ENCODE measurements around the gene NT5DC3.

The NT5DC3 gene

GRCh38 chr12:103762473-103762872 is 78.6 kb downstream of the NT5DC3 start:
- CTCF ChIA-PET, result no interaction called here
- H3K4me1 Mint-ChIP-seq, result no peaks in the 10 kb centered on the region
- no peaks in the 10 kb centered on the region for H3K27me3 Mint-ChIP-seq
- no peak overlapping the region for H3K27ac Mint-ChIP-seq
- H3K36me3 Mint-ChIP-seq, result no peaks in the 10 kb centered on the region
- no peak for DNase-seq
- no peaks in the 10 kb centered on the region for H3K9me3 Mint-ChIP-seq
- no peak overlapping the region for H3K4me3 Mint-ChIP-seq

GRCh38 chr12:103758310-103759089 is 82.5 kb downstream of the NT5DC3 start:
- no peak for DNase-seq
- Mint-ChIP-seq H3K9me3 (no peaks in the 10 kb centered on the region), H3K27me3 (no peaks in the 10 kb centered on the region), H3K4me1 (no peaks in the 10 kb centered on the region), H3K36me3 (no peaks in the 10 kb centered on the region), H3K27ac (no peak overlapping the region), H3K4me3 (no peak overlapping the region)
- CTCF ChIA-PET, result no interaction called here

GRCh38 chr12:103757248-103757647 is 83.8 kb downstream of the NT5DC3 start:
- H3K36me3 Mint-ChIP-seq, result no peaks in the 10 kb centered on the region
- no peaks in the 10 kb centered on the region for H3K9me3 Mint-ChIP-seq
- peaks cover 4% of the 10 kb centered on the region for H3K27me3 Mint-ChIP-seq
- H3K4me3 Mint-ChIP-seq, result no peak overlapping the region
- H3K4me1 Mint-ChIP-seq, result no peaks in the 10 kb centered on the region
- DNase-seq, result no peak
- H3K27ac Mint-ChIP-seq, result no peak overlapping the region
- CTCF ChIA-PET, result no interaction called here

- H3K27me3 Mint-ChIP-seq, result peaks cover 4% of the 10 kb centered on the region
- H3K9me3 Mint-ChIP-seq, result no peaks in the 10 kb centered on the region
- H3K36me3 Mint-ChIP-seq, result no peaks in the 10 kb centered on the region
- H3K27ac Mint-ChIP-seq, result no peak overlapping the region
- no peak overlapping the region for H3K4me3 Mint-ChIP-seq
- CTCF ChIA-PET, result no interaction called here
- no peak for DNase-seq
- H3K4me1 Mint-ChIP-seq, result no peaks in the 10 kb centered on the region
These were observed 84.6 kb downstream of the NT5DC3 start for GRCh38 chr12:103756443-103756842.

GRCh38 chr12:103755425-103755824 is 85.6 kb downstream of the NT5DC3 start:
- H3K4me3 Mint-ChIP-seq, result no peak overlapping the region
- H3K27ac Mint-ChIP-seq, result no peak overlapping the region
- H3K4me1 Mint-ChIP-seq, result no peaks in the 10 kb centered on the region
- peaks cover 10% of the 10 kb centered on the region for H3K27me3 Mint-ChIP-seq
- no peaks in the 10 kb centered on the region for H3K9me3 Mint-ChIP-seq
- no peak for DNase-seq
- CTCF ChIA-PET, result no interaction called here
- no peaks in the 10 kb centered on the region for H3K36me3 Mint-ChIP-seq

GRCh38 chr12:103751600-103751999 is 89.4 kb downstream of the NT5DC3 start:
- peaks cover 10% of the 10 kb centered on the region for H3K27me3 Mint-ChIP-seq
- CTCF ChIA-PET, result no interaction called here
- no peak for DNase-seq

GRCh38 chr12:103751171-103751570 is 89.9 kb downstream of the NT5DC3 start:
- no peaks in the 10 kb centered on the region for H3K4me1 Mint-ChIP-seq
- DNase-seq, result no peak
- CTCF ChIA-PET, result no interaction called here
- no peak overlapping the region for H3K4me3 Mint-ChIP-seq
- H3K27me3 Mint-ChIP-seq, result peaks cover 10% of the 10 kb centered on the region
- H3K36me3 Mint-ChIP-seq, result no peaks in the 10 kb centered on the region
- H3K9me3 Mint-ChIP-seq, result no peaks in the 10 kb centered on the region
- H3K27ac Mint-ChIP-seq, result no peak overlapping the region

More at GRCh38 chr12:103751600-103751999, 89.4 kb downstream of the NT5DC3 start:
- no peaks in the 10 kb centered on the region for H3K4me1 Mint-ChIP-seq
- H3K9me3 Mint-ChIP-seq, result no peaks in the 10 kb centered on the region
- H3K36me3 Mint-ChIP-seq, result no peaks in the 10 kb centered on the region
- H3K27ac Mint-ChIP-seq, result no peak overlapping the region
- H3K4me3 Mint-ChIP-seq, result no peak overlapping the region

- CTCF ChIA-PET, result no interaction called here
- H3K4me3 Mint-ChIP-seq, result no peak overlapping the region
- DNase-seq, result no peak
- peaks cover 10% of the 10 kb centered on the region for H3K27me3 Mint-ChIP-seq
- no peaks in the 10 kb centered on the region for H3K9me3 Mint-ChIP-seq
- no peak overlapping the region for H3K27ac Mint-ChIP-seq
- no peaks in the 10 kb centered on the region for H3K4me1 Mint-ChIP-seq
- H3K36me3 Mint-ChIP-seq, result no peaks in the 10 kb centered on the region
These were observed 92.2 kb downstream of the NT5DC3 start for GRCh38 chr12:103748875-103749274.

GRCh38 chr12:103748002-103748401 is 93.0 kb downstream of the NT5DC3 start:
- CTCF ChIA-PET, result no interaction called here
- DNase-seq, result no peak
- peaks cover 7% of the 10 kb centered on the region for H3K27me3 Mint-ChIP-seq
- H3K9me3 Mint-ChIP-seq, result no peaks in the 10 kb centered on the region
- no peaks in the 10 kb centered on the region for H3K4me1 Mint-ChIP-seq
- H3K4me3 Mint-ChIP-seq, result no peak overlapping the region
- no peak overlapping the region for H3K27ac Mint-ChIP-seq
- no peaks in the 10 kb centered on the region for H3K36me3 Mint-ChIP-seq

GRCh38 chr12:103745962-103746361 is 95.1 kb downstream of the NT5DC3 start:
- CTCF ChIA-PET, result no interaction called here
- Mint-ChIP-seq H3K4me1 (no peaks in the 10 kb centered on the region), H3K9me3 (no peaks in the 10 kb centered on the region), H3K36me3 (no peaks in the 10 kb centered on the region), H3K27me3 (peaks cover 1% of the 10 kb centered on the region), H3K4me3 (no peak overlapping the region), H3K27ac (no peak overlapping the region)
- no peak for DNase-seq

GRCh38 chr12:103743788-103744187 is 97.2 kb downstream of the NT5DC3 start:
- CTCF ChIA-PET, result no interaction called here
- no peak overlapping the region for H3K27ac Mint-ChIP-seq
- no peaks in the 10 kb centered on the region for H3K36me3 Mint-ChIP-seq
- no peak for DNase-seq
- no peak overlapping the region for H3K4me3 Mint-ChIP-seq
- H3K9me3 Mint-ChIP-seq, result no peaks in the 10 kb centered on the region
- H3K4me1 Mint-ChIP-seq, result no peaks in the 10 kb centered on the region
- H3K27me3 Mint-ChIP-seq, result no peaks in the 10 kb centered on the region

- no peak overlapping the region for H3K27ac Mint-ChIP-seq
- H3K9me3 Mint-ChIP-seq, result no peaks in the 10 kb centered on the region
- no peaks in the 10 kb centered on the region for H3K36me3 Mint-ChIP-seq
- CTCF ChIA-PET, result interaction anchor here (0.6 kb wide), 1 partner anchor 346 kb away, joined by 3 read pairs; no protein-coding TSS in a partner anchor
- H3K27me3 Mint-ChIP-seq, result no peaks in the 10 kb centered on the region
- DNase-seq, result no peak
- no peaks in the 10 kb centered on the region for H3K4me1 Mint-ChIP-seq
- no peak overlapping the region for H3K4me3 Mint-ChIP-seq
These were observed 98.6 kb downstream of the NT5DC3 start for GRCh38 chr12:103742349-103742932.

- peaks cover 4% of the 10 kb centered on the region for H3K27me3 Mint-ChIP-seq
- no peak for DNase-seq
- no peak overlapping the region for H3K4me3 Mint-ChIP-seq
- no peaks in the 10 kb centered on the region for H3K9me3 Mint-ChIP-seq
- H3K27ac Mint-ChIP-seq, result no peak overlapping the region
- no peaks in the 10 kb centered on the region for H3K36me3 Mint-ChIP-seq
- CTCF ChIA-PET, result no interaction called here
- H3K4me1 Mint-ChIP-seq, result no peaks in the 10 kb centered on the region
These were observed 103.2 kb downstream of the NT5DC3 start for GRCh38 chr12:103737881-103738280.

GRCh38 chr12:103736572-103736971 is 104.5 kb downstream of the NT5DC3 start:
- DNase-seq, result no peak
- no peaks in the 10 kb centered on the region for H3K4me1 Mint-ChIP-seq
- CTCF ChIA-PET, result interaction anchor here (1.1 kb wide), 1 partner anchor 51 kb away, joined by 3 read pairs; no protein-coding TSS in a partner anchor
- no peak overlapping the region for H3K4me3 Mint-ChIP-seq
- H3K36me3 Mint-ChIP-seq, result no peaks in the 10 kb centered on the region
- peaks cover 4% of the 10 kb centered on the region for H3K27me3 Mint-ChIP-seq
- H3K9me3 Mint-ChIP-seq, result peaks cover 2% of the 10 kb centered on the region
- H3K27ac Mint-ChIP-seq, result no peak overlapping the region

- Mint-ChIP-seq H3K36me3 (no peaks in the 10 kb centered on the region), H3K4me3 (no peak overlapping the region), H3K27me3 (peaks cover 11% of the 10 kb centered on the region), H3K4me1 (no peaks in the 10 kb centered on the region), H3K9me3 (peaks cover 3% of the 10 kb centered on the region), H3K27ac (no peak overlapping the region)
- no peak for DNase-seq
- CTCF ChIA-PET, result interaction anchor here (1.1 kb wide), 1 partner anchor 50 kb away, joined by 3 read pairs; no protein-coding TSS in a partner anchor
These were observed 105.7 kb downstream of the NT5DC3 start for GRCh38 chr12:103735291-103735690.
